HG03097 (cell line): ENCODE data around the gene RRBP1.
"Not testable (repeated sequence)": the region's sequence is repeated elsewhere in the genome, so short reads cannot be mapped to it uniquely, and the experiment has no call there.

ENCODE experiments used
- ATAC-seq: cut with Tn5 transposase; IDR thresholded peaks from one replicate; pipeline ENCODE4 v1.9.1; 2021; ENCODE audit not compliant: unreplicated experiment, low FRiP score

RRBP1 gene

DNA sequence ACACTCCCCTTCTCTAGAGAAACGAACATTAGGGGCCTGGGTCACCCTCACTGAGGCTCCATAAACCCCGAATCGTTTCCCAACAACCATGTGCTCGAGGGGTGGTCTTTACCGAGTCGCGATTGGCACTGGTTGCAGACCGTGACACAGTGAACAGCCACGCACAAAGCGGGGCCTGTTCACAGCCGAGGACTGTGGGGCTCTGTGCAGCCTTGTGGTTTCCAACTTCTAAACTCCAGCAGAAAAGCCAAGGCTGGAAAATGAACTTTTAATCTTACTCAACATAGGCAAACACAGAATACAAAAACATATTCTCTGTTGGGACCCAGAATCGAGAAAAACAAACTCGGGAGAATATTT lies 19.0 kb downstream of the RRBP1 start:
- ATAC-seq, result no peak

DNA sequence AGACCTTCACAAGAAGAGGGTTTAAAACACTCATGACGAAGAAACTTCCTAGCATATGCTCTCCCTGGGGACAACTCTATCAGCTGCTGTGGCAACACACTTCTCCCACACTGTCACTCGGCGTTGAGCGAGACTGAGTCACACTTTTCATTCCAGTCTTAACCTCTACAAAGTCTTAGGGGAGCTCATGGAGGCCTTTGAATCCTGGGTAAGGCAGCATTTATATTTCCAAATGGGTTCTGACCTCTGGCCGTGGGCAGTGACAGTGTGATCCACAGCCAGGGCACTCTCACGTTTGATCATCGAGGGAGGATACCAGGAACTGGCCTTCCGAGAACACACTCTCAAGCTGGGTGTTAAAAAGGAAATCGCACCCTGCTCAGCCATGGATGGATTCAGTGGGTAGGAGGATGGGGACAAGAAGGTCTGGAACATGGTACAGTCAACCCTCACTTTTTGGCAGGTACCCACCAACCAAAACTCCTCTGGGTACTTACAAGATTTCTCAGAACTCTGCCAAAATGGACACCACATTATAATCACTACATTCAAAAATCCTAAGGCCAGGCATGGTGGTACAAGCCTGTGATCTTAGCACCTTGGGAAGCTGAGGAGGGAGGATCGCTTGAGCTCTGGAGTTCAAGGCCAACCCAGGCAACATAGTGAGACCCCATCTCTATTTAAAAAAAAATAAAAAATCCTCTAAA lies 19.6 kb downstream of the RRBP1 start:
- no peak for ATAC-seq

DNA sequence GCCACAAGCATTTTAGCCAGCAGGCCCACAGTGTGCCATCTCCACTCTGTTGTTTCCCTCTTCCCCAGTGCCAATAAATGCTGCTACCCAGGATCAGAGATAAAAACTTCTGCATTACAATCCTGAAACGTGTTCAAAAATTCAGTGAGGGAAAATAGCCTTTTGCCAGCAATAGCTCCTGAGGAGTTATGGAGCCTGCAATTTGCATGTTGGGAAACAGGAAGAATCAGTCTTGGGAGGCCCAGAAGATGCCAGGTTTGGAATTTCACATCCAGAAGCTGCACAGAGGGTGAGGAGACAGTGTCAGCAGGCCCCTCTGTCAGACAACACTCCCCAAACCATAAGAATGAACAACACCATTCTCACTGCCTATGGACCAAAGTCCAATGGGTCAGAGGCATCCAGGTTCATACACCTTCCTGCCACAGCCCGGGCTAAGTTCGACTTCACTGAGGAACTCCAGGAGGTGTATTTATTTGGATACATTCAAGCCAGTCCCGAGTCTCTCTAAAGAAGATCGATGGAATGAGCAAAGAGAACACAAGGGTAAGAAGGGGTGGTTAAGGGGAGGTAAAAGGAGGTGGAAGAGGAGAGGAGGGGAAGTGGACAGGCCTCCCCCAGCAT lies 20.8 kb downstream of the RRBP1 start:
- ATAC-seq, result no peak

DNA sequence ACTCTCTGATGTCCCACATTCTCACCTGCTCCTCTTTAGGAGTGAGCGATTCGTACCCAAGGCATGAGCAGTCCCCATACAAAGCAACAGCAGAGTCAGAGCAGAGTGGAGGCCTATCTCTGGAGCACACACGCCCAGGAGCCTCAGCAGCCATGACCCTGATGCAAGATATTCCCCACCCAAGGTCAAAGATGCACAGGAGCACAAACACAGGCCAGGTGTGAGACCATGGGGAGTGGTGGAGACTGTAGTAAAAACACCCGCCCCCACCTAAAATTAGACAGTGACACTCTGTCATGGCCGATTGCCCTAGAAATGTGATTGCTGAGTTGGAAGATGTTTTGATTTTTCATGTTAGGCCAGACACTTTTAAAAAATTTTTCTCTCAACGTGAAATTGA lies 21.4 kb downstream of the RRBP1 start:
- ATAC-seq, result no peak

DNA sequence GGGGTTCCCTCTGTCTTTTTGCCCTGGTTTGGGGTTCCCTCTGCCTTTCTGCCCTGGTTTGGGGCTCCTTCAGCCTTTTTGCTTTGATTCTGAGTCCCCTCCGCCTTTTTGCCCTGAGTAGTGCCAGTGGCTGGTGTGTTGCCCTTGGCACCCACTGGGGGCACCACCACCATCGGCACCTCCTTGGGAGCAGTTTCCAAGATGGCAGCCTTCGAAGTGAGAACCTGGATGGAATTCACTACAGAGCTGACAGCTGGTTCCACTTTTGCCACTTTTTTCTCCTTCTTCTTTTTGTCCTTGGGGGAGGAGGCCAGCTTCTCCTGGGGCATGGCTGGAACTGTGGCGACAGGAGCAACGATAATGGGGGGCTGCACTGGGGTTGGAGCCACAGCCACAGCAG lies 22.2 kb downstream of the RRBP1 start:
- ATAC-seq, result no peak

DNA sequence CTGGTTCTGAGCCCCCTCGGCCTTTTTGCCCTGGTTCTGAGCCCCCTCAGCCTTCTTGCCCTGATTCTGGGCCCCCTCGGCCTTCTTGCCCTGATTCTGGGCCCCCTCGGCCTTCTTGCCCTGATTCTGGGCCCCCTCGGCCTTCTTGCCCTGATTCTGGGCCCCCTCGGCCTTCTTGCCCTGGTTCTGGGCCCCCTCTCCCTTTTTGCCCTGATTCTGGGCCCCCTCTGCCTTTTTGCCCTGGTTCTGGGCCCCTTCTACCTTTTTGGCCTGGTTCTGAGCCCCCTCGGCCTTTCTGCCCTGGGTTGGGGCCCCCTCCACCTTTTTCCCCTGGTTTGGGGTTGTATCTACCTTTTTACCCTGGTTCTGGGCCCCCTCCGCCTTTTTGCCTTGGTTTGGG lies 22.7 kb downstream of the RRBP1 start:
- not testable (repeated sequence) for ATAC-seq

DNA sequence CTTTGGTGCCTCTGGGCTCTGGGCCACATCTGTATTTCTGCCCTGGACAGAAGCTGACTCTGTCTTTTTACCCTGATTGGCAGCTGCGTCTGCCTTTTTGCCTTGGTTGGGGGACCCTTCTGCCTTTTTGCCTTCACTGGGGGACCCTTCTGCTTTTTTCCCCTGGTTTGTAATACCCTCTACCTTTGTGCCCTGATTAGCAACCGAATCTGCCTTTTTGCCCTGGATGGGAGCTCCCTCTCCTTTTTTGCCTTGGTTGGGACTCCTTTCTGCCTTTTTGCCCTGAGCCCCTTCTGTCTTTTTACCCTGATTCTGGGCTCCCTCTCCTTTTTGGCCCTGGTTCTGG lies 23.4 kb downstream of the RRBP1 start:
- ATAC-seq, result no peak

DNA sequence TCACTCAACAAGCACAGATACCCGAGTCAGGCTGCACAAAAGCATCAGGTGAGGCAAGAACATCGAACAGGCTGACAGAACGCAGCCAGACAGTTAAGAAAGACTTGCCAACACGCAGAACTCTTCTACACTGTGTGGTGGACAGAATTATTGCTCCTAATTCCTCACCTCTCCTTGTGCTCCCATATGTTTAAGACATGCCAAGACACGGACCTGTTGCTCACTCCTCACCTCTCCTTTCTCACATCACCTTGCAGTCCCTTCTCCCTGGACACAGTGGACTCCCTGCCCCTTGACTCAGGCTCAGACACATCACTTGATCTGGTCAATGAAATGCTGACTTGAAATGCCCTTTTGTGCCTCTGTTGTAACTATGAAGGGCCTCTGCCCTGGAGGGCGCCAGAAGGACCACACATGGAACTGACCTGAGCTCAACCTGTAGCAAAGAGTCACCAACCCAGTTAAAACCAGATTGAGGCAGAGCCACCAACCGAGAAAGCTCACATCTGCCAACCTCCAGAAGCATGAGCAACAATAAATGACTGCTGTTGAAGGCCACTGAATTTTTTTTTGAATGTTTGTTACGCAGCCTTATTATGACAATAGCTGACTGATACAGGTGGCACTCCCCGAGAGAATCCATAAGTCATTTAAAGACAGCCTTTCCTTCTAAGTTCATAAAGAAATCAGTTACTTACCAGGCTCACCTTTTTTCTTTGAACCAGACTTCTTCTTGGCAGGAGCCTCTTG lies 24.0 kb downstream of the RRBP1 start:
- ATAC-seq, result no peak

DNA sequence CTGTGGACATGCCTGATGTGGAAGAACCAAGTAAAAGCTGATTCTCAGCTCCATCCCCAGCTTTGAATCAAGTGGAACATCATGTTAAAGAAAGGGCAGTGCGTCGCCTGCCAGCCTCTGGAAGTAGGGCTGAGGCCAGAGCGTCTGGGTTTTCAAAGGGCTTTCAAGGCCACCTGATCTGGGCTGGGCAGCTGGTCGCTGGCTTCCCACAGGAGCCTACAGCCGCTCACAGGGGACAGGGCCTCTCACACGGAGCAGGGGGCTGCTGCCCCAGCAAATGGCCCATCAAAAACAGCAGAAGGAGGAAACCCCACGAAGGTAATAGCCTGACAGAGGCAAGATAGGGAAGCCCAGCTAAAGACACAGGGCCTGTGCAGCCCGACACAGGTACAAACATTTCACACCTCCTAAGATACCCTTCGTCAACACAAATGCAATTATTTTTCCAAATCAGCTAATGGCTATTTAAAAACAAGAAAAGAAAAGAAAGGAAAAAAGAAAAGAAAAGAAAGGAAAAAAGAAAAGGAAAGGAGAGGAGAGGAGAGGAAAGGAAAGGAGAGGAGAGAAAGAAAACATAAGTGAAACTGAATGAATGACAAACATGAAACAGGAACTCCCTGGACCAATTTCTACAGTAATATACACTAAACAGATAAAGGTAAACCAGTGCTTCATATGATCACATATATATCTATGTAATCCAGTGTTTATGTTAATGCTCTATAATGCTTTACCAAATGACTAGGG lies 24.8 kb downstream of the RRBP1 start:
- ATAC-seq, result no peak

DNA sequence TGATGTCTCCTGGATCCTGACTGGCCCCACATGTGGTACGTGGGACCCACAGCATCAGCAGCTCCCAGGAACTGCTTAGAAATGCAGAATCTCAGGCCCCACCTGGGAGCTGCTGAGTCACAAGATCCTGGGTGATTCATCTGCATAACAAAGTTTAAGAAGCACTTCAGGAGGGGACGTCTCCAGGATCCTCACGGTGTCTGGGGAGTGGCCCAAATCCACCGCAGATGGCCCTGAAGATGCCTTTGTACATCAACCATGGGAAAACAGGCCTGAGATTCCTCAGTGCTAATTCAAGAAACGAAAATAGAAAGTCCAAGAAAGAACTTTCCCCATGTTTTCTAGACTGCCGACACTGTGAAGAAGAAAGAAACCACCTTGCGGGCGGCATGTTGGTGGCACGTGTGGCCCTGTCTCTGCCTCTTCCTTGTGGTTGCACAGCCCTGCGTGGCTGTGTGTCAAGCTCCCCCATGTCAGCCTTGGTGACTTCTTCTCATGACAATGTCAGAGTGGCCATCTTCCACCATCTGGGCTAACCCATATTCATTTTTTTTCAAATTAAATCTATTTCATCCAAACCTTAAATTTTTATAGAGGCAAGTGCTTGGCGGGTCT lies 26.1 kb downstream of the RRBP1 start:
- no peak for ATAC-seq

DNA sequence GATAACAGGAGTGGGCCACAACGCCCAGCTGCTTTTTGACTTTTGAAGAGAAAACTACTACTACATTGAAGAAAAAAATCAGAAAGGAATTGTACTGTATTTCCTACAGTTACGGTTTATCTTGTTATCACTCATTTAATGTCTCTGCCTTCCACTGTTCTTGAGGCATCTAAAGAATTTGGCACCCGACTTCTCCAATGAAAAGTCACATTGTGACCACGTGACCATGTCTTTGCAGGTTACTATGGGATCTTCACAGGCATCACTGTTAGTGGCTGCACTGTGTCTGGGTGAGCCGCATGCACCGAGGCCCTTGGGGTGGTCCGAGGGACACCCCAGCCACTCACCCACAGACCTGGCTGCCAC lies 26.8 kb downstream of the RRBP1 start:
- no peak for ATAC-seq

DNA sequence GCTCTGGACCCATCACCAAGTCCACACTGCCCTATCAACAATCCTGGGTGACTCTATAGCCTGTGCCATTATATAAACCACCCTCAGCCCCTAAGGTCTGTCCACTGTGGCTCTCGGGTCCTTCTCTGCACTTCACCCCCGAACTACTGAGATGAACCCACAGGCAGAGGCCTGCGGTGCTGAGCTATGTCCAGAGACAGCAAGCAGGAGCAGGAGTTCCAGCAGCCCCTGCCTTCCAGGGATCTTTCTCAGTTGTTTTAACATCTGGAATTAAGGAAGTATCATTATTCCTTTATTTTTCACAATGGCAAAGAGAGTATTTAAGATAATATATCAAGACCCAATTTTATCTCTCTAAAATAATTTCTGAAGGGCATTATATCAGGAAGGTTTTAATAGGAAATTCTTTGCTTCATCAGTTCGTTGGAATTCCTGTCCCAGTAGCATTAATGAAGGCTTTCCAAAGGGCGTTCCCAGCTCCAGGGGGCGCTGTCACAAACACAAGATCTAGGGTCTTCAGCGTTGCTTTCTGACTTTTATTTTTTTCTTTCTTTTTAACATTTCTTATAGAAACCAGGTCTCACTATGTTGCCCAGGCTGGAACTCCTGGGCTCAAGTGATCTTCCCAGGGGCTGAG lies 27.3 kb downstream of the RRBP1 start:
- ATAC-seq, result no peak

DNA sequence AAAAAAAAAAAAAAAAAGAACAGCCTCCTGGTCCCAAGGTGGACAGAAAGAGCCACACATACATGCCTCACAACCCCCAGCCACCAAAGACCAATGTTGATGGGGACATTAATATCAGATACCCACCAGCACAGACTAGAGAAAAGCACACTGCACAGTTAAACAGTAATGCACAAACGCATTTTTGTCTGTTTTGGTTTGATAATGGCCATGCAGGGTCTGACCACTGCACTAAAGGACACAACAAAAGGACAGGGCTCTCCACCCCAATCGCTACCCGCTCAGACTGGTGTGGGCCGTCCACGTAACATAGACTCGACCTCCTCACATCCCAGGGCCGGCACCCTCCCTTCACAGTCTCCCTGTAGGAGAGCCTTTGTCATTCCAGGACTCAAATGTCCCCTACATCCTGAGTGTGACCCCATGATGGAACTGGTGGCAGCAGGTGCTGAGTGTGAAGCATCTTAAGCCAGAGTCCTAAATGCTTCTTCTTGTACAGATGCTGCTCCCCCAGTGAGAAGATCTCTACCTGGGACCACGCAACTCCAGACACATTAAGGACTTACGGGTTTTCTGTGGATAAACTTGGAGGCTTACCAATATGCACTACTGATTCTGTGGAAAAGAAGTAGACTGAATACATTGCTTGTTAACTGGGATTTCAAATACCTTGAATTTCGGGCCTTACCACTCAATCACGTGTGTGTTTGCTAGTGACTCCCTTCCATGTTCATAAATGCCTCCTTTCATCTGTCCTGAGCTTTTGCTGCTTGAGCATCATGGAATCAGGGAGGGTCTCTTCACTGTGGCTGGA lies 28.0 kb downstream of the RRBP1 start:
- ATAC-seq, result no peak

DNA sequence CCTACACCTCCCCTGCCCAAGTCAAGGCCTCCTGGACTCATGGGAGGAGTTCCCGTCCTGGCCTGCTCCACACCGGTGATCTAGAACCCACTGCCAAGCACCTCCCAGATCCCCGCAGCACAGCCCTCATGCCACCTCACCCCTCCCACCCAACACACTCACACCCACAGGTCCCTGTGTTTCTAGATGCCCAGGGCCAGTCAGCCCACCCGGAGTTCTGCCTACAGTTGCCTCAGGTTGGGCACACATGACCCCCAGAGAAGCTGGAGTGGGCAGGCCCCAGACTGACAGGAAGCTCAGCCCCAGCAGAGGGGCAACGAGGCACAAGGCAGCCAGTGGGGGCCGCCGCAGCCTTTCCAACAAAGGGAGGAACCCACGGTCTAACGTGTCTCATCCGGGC lies 29.6 kb downstream of the RRBP1 start:
- ATAC-seq, result no peak

DNA sequence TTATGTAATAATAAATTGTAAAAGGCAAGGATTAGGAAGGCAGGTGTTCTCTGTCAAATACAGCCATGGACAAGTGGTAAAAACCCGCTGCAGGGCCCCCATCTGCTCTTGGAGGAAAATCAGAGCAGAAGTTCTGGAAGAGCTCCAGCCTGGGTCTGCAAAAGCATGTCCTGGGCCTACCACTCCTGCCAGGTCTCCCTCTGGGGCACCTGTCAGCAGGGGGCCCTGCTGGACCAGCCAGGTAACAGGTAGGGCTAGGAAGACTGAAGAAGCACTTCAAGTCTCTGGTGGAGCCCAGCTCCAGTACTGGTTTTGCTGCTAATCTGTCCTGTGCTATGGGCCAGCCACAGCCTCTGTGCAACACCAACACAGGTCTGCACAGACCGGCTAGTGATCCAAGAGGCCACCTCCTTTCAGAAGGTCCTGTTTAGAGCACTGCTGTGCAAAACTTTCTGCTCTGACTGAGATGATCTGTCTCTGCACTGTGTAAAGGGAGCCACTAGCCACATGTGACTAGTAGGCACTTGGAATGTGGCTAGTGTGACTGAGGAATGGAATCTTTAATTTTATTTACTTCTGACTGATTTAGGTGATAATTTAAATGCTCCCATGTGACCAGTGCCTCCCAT lies 30.2 kb downstream of the RRBP1 start:
- ATAC-seq, result no peak

DNA sequence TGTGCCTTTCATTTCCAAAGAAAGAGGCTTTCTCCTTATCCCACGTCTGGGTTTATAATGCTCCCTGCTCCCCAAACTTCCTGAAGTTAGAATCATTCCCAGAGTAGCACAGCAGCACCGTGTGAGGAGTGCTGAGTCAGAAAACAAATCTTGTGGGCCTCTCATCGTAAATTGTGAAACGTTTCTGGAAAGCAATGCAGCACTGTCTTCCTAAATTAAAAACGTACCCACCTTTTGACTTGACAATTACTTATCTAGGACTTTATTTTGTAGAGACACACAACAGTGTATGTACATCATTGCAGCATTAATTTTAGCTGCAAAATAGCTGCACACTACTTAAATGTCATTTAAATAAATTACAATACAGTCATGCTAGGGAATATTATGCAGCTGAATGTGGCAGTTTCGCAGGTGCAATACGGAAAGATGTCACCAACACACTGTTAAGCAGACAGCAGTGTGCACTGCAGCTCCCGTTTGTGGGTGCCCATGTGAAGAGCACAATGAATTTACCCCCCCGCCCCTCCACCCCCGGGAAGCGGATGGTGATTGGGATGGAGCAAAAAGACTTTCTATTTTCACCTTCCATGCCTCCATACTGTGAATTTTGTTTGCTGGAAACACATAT lies 30.8 kb downstream of the RRBP1 start:
- no peak for ATAC-seq

DNA sequence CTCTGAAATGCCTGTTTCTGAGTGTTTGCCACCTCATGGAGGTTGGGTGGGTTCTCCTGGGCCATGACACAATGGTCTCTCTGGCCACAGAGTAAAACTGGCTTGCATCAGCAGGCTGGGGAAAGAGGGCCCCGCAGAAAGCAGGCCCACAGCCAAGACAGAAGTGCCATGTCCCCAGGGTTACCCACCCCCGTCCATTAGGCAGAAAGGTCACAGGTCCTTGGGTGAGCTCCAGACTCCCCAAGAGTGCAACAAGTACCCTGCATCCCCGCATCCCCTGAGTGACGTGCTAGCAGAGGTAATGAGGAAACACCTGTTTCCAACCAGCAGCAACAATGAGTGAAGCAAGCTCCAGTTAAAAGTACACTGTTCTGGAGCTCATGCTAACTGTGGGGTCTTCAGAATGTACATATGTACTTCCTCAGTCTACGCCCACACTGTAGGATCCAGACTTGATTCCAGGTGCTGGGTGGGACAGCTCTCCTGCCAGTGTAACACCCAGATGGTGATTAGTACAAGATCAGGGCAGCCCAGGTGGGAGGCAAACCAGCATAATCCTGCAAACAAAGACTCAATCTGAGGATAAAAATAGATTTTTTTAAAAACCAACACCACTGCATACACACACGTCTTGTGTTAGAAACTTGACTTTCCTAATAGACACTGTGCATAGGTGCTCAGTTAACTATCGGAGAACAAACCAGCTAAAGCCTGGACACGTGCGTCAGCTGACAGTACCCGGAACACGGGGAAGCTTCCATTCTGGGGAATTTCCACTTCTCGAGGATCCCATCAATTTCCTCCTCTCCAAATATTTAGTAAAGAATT lies 31.5 kb downstream of the RRBP1 start:
- no peak for ATAC-seq
